GM23338 (cell line): ENCODE results near the gene MUC21. TPM values are rescaled to one million over a fixed set of nuclear protein-coding genes. Genes with fewer than 3 reads are reported as not detected.
"Not testable (repeated sequence)": the region's sequence is repeated elsewhere in the genome, so short reads cannot be mapped to it uniquely, and the experiment has no call there.

ENCODE experiments used
- ATAC-seq: fragments of 200-7000 bp; cut with Tn5 transposase; 3 replicates; pipeline ENCODE4 v1.9.1; 2020
- DNase-seq: peaks from one replicate; pipeline ENCODE4 v3.0.0-alpha.2; 2015; ENCODE audit warnings: low spot score
- H2AFZ ChIP-seq: fragments of 200-600 bp; sonication (generic); 2 replicates; pipeline ENCODE4 v1.8.0; 2016; ENCODE audit warnings: antibody characterized with exemption, mild to moderate bottlenecking, moderate library complexity
- H3F3A ChIP-seq: fragments of 200-600 bp; sonication (generic); replicated peaks from 2 replicates; pipeline ENCODE4 v1.8.0; 2017; ENCODE audit warnings: antibody characterized with exemption, mixed run types, low read depth
- H3K27ac ChIP-seq: fragments of 200-600 bp; sonication (generic); 2 replicates; pipeline ENCODE4 v1.6.1; 2016; ENCODE audit warnings: low read depth
- H3K27me3 ChIP-seq: fragments of 200-600 bp; sonication (generic); 2 replicates; pipeline ENCODE4 v1.8.0; 2016; ENCODE audit warnings: mild to moderate bottlenecking, mixed run types, moderate library complexity; ENCODE audit not compliant: insufficient read depth
- H3K36me3 ChIP-seq: fragments of 200-600 bp; sonication (generic); 2 replicates; pipeline ENCODE4 v1.8.0; 2016; ENCODE audit warnings: mild to moderate bottlenecking; ENCODE audit not compliant: insufficient read depth
- H3K4me1 ChIP-seq: fragments of 200-600 bp; sonication (generic); 2 replicates; pipeline ENCODE4 v1.8.0; 2016; ENCODE audit warnings: mild to moderate bottlenecking, moderate library complexity; ENCODE audit not compliant: insufficient read depth
- H3K4me2 ChIP-seq: fragments of 200-600 bp; sonication (generic); 2 replicates; pipeline ENCODE4 v1.7.1; 2017; ENCODE audit warnings: mixed run types
- H3K4me3 ChIP-seq: fragments of 200-600 bp; sonication (generic); 2 replicates; pipeline ENCODE4 v1.6.1; 2016; ENCODE audit warnings: mixed run types
- H3K79me2 ChIP-seq: fragments of 200-600 bp; sonication (generic); replicated peaks from 2 replicates; pipeline ENCODE4 v1.8.0; 2017; ENCODE audit warnings: mild to moderate bottlenecking; ENCODE audit not compliant: insufficient read depth
- H3K9me2 ChIP-seq: fragments of 200-600 bp; sonication (generic); 2 replicates; pipeline ENCODE4 v1.8.0; 2017; ENCODE audit not compliant: insufficient read depth
- H4K20me1 ChIP-seq: fragments of 200-600 bp; sonication (generic); replicated peaks from 2 replicates; pipeline ENCODE4 v1.8.0; 2017; ENCODE audit warnings: mild to moderate bottlenecking; ENCODE audit not compliant: insufficient read depth
- H3K27ac Mint-ChIP-seq: 2 replicates; pipeline ENCODE4 v1.8.0; 2020; ENCODE audit warnings: inconsistent platforms, mild to moderate bottlenecking, moderate library complexity, mixed read lengths
- H3K27me3 Mint-ChIP-seq: 3 replicates; pipeline ENCODE4 v1.8.0; 2022; ENCODE audit warnings: low read depth, mild to moderate bottlenecking, moderate library complexity, mixed read lengths, inconsistent platforms; ENCODE audit not compliant: insufficient read depth, poor library complexity
- H3K36me3 Mint-ChIP-seq: 3 replicates; pipeline ENCODE4 v1.8.0; 2021; ENCODE audit warnings: low read depth, mild to moderate bottlenecking, inconsistent platforms, moderate library complexity, mixed read lengths
- H3K4me1 Mint-ChIP-seq: 3 replicates; pipeline ENCODE4 v1.8.0; 2020; ENCODE audit warnings: mild to moderate bottlenecking, inconsistent platforms, mixed read lengths
- H3K4me3 Mint-ChIP-seq: 3 replicates; pipeline ENCODE4 v1.8.0; 2021; ENCODE audit warnings: moderate library complexity, mild to moderate bottlenecking, inconsistent platforms, mixed read lengths
- H3K9me3 Mint-ChIP-seq: 3 replicates; pipeline ENCODE4 v1.8.0; 2020; ENCODE audit warnings: moderate library complexity, mild to moderate bottlenecking, inconsistent platforms, mixed read lengths
- CREB1 ChIP-seq: fragments of 250-450 bp; sonication (Bioruptor Pico); IDR thresholded peaks from 2 replicates; pipeline ENCODE4 v1.5.0; 2020; ENCODE audit warnings: low read depth, mild to moderate bottlenecking, moderate library complexity
- JUNB ChIP-seq: IDR thresholded peaks from one replicate; pipeline ENCODE4 v1.6.1; 2016; ENCODE audit warnings: antibody characterized with exemption; ENCODE audit not compliant: unreplicated experiment
- POLR2AphosphoS5 ChIP-seq: IDR thresholded peaks from 2 replicates; pipeline ENCODE4 v1.6.1; 2016; ENCODE audit warnings: antibody characterized with exemption, low read depth
- REST ChIP-seq: IDR thresholded peaks from one replicate; pipeline ENCODE4 v1.6.1; 2018; ENCODE audit warnings: antibody characterized with exemption; ENCODE audit not compliant: unreplicated experiment
- ZNF331 ChIP-seq: fragments of 250-450 bp; sonication (Bioruptor Pico); IDR thresholded peaks from 2 replicates; pipeline ENCODE4 v1.5.0; 2020; ENCODE audit warnings: low read depth, mild to moderate bottlenecking, moderate library complexity
- ZNF462 ChIP-seq: fragments of 250-450 bp; sonication (Bioruptor Pico); IDR thresholded peaks from 2 replicates; pipeline ENCODE4 v1.5.0; 2020; ENCODE audit warnings: mild to moderate bottlenecking, moderate library complexity
- polyA plus RNA-seq: library from polyadenylated mRNA; unstranded; fragments of >200 nt; fragmentation: Nextera tagmentation; extraction: Ambion mirVana; gene quantifications from 2 replicates; pipeline ENCODE4 v1.2.1, GENCODE V29; 2016
- total RNA-seq: library from RNA; depleted of rRNA; stranded (reverse); fragments of >200 nt; shearing (Covaris generic); gene quantifications from 2 replicates; pipeline ENCODE4 v1.2.3, GENCODE V29; 2014

MUC21 gene
- total and polyA plus RNA-seq, 2 experiments from 2014 or later = not detected

GRCh38 chr6:30966154-30966553 is 17.4 kb upstream of the MUC21 start:
- ATAC-seq = no peak
- H3K27ac Mint-ChIP-seq = no peak overlapping the region

GRCh38 chr6:30969171-30969570 is 14.3 kb upstream of the MUC21 start:
- not testable (repeated sequence) for H3K4me1 Mint-ChIP-seq, H3K9me3 Mint-ChIP-seq, H3K27ac Mint-ChIP-seq, H3K79me2 ChIP-seq, H4K20me1 ChIP-seq, H3K4me3 Mint-ChIP-seq, H3K4me1 ChIP-seq, H3K36me3 ChIP-seq, ATAC-seq, H3K27ac ChIP-seq, H3K36me3 Mint-ChIP-seq, H3K4me2 ChIP-seq, H3K27me3 ChIP-seq, H3F3A ChIP-seq, H2AFZ ChIP-seq, DNase-seq, H3K4me3 ChIP-seq, H3K27me3 Mint-ChIP-seq
- 0 out of 2 replicates have a peak, but pooled peaks cover 11% of the 10 kb centered on the region for H3K9me2 ChIP-seq

More at GRCh38 chr6:30966154-30966553, 17.4 kb upstream of the MUC21 start:
- Histone ChIP-seq H3K4me1 (no peaks in the 10 kb centered on the region), H2AFZ (no peak overlapping the region), H3F3A (no peaks in the 10 kb centered on the region), H3K27me3 (no peaks in the 10 kb centered on the region), H3K27ac (no peak overlapping the region), H3K4me2 (no peak overlapping the region), H3K4me3 (no peak overlapping the region), H4K20me1 (no peaks in the 10 kb centered on the region), H3K9me2 (0 out of 2 replicates have a peak, but pooled peaks cover 11% of the 10 kb centered on the region), H3K36me3 (no peaks in the 10 kb centered on the region), H3K79me2 (no peaks in the 10 kb centered on the region)
- DNase-seq = no peak
- H3K9me3 Mint-ChIP-seq = peaks cover 4% of the 10 kb centered on the region
- H3K27me3 Mint-ChIP-seq = peaks cover 1% of the 10 kb centered on the region
- TF ChIP-seq REST (no peak), ZNF331 (CRISPR knock-in tag) (no peak), POLR2AphosphoS5 (no peak)
- H3K4me3 Mint-ChIP-seq = no peak overlapping the region
- no peaks in the 10 kb centered on the region; the same call in 2 of the 3 replicates for H3K36me3 Mint-ChIP-seq
- H3K4me1 Mint-ChIP-seq = peaks cover 4% of the 10 kb centered on the region; the same call in 2 of the 3 replicates

GRCh38 chr6:30970946-30971345 is 12.6 kb upstream of the MUC21 start:
- no peaks in the 10 kb centered on the region for H3F3A ChIP-seq
- DNase-seq (no peak), ATAC-seq (no peak)
- Mint-ChIP-seq H3K9me3 (no peaks in the 10 kb centered on the region), H3K36me3 (no peaks in the 10 kb centered on the region; the same call in 2 of the 3 replicates), H3K4me1 (peaks cover 6% of the 10 kb centered on the region), H3K4me3 (no peak overlapping the region), H3K27me3 (peaks cover 3% of the 10 kb centered on the region), H3K27ac (no peak overlapping the region)
- H3K36me3 ChIP-seq = no peaks in the 10 kb centered on the region
- no peaks in the 10 kb centered on the region for H3K79me2 ChIP-seq
- H3K9me2 ChIP-seq = 0 out of 2 replicates have a peak, but pooled peaks cover under 1% of the 10 kb centered on the region
- no peak overlapping the region for H3K4me2 ChIP-seq
- no peak overlapping the region for H3K27ac ChIP-seq
- no peaks in the 10 kb centered on the region for H3K4me1 ChIP-seq
- H3K27me3 ChIP-seq = no peaks in the 10 kb centered on the region
- no peaks in the 10 kb centered on the region for H4K20me1 ChIP-seq
- no peak overlapping the region for H3K4me3 ChIP-seq
- H2AFZ ChIP-seq = no peak overlapping the region
- TF ChIP-seq JUNB (no peak), CREB1 (CRISPR knock-in tag) (no peak), ZNF462 (CRISPR knock-in tag) (no peak)
